HFFc6 (cell line): ENCODE measurements around the gene DNTT. TPM values are rescaled to one million over a fixed set of nuclear protein-coding genes. Genes with fewer than 3 reads are reported as not detected.

ENCODE experiments used
- DNase-seq: peaks from one replicate; pipeline ENCODE4 v3.0.0-alpha.2; 2018
- H3K27ac Mint-ChIP-seq: 2 replicates; pipeline ENCODE4 v1.8.0; 2020; ENCODE audit warnings: mild to moderate bottlenecking, mixed read lengths
- H3K27me3 Mint-ChIP-seq: 2 replicates; pipeline ENCODE4 v1.8.0; 2021; ENCODE audit warnings: mild to moderate bottlenecking, moderate library complexity, mixed read lengths; ENCODE audit not compliant: insufficient read depth
- H3K36me3 Mint-ChIP-seq: 2 replicates; pipeline ENCODE4 v1.8.0; 2021; ENCODE audit warnings: low read depth, mixed read lengths
- H3K4me1 Mint-ChIP-seq: 2 replicates; pipeline ENCODE4 v1.8.0; 2020; ENCODE audit warnings: low read depth, mixed read lengths
- H3K4me3 Mint-ChIP-seq: 2 replicates; pipeline ENCODE4 v1.8.0; 2020; ENCODE audit warnings: mild to moderate bottlenecking, moderate library complexity, mixed read lengths
- H3K9me3 Mint-ChIP-seq: 2 replicates; pipeline ENCODE4 v1.8.0; 2020; ENCODE audit warnings: mild to moderate bottlenecking, mixed read lengths
- total RNA-seq, 6 experiments: library from RNA; stranded (reverse); fragmentation: NEBNext Ultra II Directional; extraction: Animal tissue kit (Norgen Biotek cat#: 25700); gene quantifications; 2 replicates in 1 of 6; 3 replicates in 5 of 6; pipeline ENCODE4 v1.2.3, GENCODE V29; 2021
- TF ChIP-seq, protein P1 (sequence below): fragments of 200-600 bp; sonication (generic); IDR thresholded peaks from 2 replicates; pipeline ENCODE4 v1.5.0; 2021; ENCODE audit warnings: antibody characterized with exemption, mild to moderate bottlenecking

DNTT gene
- total RNA-seq, 6 experiments from 2014 or later: not detected

GRCh38 chr10:96279191-96279641 lies 25.0 kb upstream of the DNTT start:
- Mint-ChIP-seq H3K9me3 (no peaks in the 10 kb centered on the region), H3K36me3 (no peaks in the 10 kb centered on the region), H3K27ac (no peak overlapping the region), H3K27me3 (peaks cover 2% of the 10 kb centered on the region; the same call in 1 of the 2 replicates), H3K4me3 (no peak overlapping the region), H3K4me1 (no peaks in the 10 kb centered on the region)
- TF ChIP-seq, protein P1, sequence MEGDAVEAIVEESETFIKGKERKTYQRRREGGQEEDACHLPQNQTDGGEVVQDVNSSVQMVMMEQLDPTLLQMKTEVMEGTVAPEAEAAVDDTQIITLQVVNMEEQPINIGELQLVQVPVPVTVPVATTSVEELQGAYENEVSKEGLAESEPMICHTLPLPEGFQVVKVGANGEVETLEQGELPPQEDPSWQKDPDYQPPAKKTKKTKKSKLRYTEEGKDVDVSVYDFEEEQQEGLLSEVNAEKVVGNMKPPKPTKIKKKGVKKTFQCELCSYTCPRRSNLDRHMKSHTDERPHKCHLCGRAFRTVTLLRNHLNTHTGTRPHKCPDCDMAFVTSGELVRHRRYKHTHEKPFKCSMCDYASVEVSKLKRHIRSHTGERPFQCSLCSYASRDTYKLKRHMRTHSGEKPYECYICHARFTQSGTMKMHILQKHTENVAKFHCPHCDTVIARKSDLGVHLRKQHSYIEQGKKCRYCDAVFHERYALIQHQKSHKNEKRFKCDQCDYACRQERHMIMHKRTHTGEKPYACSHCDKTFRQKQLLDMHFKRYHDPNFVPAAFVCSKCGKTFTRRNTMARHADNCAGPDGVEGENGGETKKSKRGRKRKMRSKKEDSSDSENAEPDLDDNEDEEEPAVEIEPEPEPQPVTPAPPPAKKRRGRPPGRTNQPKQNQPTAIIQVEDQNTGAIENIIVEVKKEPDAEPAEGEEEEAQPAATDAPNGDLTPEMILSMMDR: no peak
- no peak for DNase-seq

DNA sequence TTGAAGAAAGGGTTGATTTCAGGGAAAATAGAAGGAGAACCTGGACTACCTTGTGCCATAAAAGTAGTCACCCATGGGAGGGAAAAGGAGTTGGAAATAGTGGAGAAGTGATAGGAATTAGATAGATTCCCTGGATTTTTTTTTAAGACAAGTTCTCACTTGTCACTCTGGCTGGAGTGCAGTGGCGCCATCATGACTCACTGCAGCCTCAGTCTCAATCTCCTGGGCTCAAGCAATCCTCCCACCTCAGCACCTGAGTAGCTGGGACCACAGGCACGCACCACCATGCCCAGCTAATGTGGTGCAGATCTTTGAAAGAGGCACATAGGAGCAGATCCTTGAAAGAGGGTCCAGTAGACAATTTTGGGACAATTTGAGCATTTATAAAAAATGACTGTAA lies 23.4 kb upstream of the DNTT start:
- Mint-ChIP-seq H3K27me3 (no peaks in the 10 kb centered on the region; the same call in 1 of the 2 replicates), H3K4me3 (no peak overlapping the region), H3K4me1 (no peaks in the 10 kb centered on the region), H3K36me3 (no peaks in the 10 kb centered on the region), H3K27ac (no peak overlapping the region), H3K9me3 (no peaks in the 10 kb centered on the region)
- no peak for DNase-seq
- TF ChIP-seq, protein P1: no peak

DNA sequence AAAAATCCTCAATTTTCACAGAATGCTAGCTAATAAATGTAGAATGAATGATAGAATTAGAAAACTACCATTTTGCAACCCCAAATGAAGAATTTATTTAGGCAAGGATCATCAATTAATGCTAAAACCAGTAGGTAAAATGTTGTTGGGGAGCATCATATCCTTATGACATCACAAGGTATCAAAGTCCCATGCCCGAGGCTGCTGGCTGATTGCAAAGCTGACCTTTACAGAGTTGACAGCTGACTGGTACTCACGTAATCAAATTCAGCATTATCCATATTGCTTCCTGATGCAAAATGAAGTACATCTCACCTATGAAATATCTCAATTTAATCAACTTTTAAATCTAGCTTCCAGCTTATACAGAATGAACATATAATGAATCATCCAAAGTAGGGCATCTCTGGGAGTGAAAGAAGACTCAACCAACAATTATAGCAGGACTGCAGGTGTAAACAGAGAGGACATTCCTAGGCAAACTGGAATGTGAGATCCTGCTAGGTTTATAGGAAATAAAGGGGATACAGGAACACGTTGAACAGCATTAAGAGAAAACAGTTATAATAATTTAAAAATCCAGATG lies 22.7 kb upstream of the DNTT start:
- Mint-ChIP-seq H3K27me3 (peaks cover 1% of the 10 kb centered on the region; the same call in 1 of the 2 replicates), H3K27ac (no peak overlapping the region), H3K4me3 (no peak overlapping the region), H3K9me3 (no peaks in the 10 kb centered on the region), H3K4me1 (no peaks in the 10 kb centered on the region), H3K36me3 (no peaks in the 10 kb centered on the region)
- TF ChIP-seq, protein P1: no peak
- DNase-seq: no peak

DNA sequence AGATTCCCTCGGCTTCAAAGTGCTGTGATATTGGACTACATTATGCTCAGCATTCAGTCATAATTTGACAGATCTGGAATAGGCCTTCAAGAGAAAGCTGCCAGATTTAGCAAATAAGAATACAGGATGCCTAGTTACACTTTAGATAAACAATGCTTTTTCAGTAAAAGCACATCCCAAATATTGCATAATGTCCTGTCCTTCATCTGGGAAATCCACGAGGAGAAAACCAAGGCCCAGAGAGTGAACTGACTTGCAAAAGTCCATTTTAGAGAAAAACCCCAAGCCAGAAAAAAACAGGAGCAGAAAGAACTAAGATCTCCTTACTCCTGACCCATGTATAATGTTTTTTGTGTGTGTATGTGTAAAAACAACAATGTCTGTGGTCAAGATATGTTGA lies 20.9 kb upstream of the DNTT start:
- TF ChIP-seq, protein P1: no peak
- no peak overlapping the region for H3K4me3 Mint-ChIP-seq
- H3K9me3 Mint-ChIP-seq: no peaks in the 10 kb centered on the region
- peaks cover 2% of the 10 kb centered on the region; the same call in 1 of the 2 replicates for H3K27me3 Mint-ChIP-seq
- no peak overlapping the region for H3K27ac Mint-ChIP-seq
- no peaks in the 10 kb centered on the region for H3K36me3 Mint-ChIP-seq
- no peaks in the 10 kb centered on the region for H3K4me1 Mint-ChIP-seq
- no peak for DNase-seq

DNA sequence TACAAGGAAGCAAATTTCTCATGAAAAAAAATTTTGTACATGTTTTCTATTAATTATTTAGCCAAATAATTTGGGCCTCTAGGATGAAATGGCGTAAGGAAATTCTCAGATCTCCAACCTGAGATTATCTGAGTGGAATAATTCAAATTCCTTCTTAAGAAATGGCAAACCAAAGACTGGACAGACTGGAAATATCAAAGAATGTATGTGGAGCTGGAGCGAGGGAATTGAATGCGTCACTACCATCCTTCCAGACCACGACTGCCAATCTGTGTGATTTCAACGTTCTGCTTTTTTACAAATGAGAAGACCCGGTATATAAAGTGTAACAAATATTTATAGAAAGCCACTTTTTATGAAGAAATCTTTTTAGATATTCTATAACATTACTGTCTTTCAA lies 20.5 kb upstream of the DNTT start:
- TF ChIP-seq, protein P1: no peak
- Mint-ChIP-seq H3K27me3 (peaks cover 2% of the 10 kb centered on the region; the same call in 1 of the 2 replicates), H3K27ac (no peak overlapping the region), H3K9me3 (no peaks in the 10 kb centered on the region), H3K4me3 (no peak overlapping the region), H3K4me1 (no peaks in the 10 kb centered on the region), H3K36me3 (no peaks in the 10 kb centered on the region)
- DNase-seq: no peak
